GM21367 (cell line): ENCODE measurements around the gene SPIRE1.
"Not testable (repeated sequence)": the region's sequence is repeated elsewhere in the genome, so short reads cannot be mapped to it uniquely, and the experiment has no call there.

Experiments
- ATAC-seq: cut with Tn5 transposase; IDR thresholded peaks from one replicate; pipeline ENCODE4 v1.9.1; 2021; ENCODE audit not compliant: unreplicated experiment

The SPIRE1 gene

DNA sequence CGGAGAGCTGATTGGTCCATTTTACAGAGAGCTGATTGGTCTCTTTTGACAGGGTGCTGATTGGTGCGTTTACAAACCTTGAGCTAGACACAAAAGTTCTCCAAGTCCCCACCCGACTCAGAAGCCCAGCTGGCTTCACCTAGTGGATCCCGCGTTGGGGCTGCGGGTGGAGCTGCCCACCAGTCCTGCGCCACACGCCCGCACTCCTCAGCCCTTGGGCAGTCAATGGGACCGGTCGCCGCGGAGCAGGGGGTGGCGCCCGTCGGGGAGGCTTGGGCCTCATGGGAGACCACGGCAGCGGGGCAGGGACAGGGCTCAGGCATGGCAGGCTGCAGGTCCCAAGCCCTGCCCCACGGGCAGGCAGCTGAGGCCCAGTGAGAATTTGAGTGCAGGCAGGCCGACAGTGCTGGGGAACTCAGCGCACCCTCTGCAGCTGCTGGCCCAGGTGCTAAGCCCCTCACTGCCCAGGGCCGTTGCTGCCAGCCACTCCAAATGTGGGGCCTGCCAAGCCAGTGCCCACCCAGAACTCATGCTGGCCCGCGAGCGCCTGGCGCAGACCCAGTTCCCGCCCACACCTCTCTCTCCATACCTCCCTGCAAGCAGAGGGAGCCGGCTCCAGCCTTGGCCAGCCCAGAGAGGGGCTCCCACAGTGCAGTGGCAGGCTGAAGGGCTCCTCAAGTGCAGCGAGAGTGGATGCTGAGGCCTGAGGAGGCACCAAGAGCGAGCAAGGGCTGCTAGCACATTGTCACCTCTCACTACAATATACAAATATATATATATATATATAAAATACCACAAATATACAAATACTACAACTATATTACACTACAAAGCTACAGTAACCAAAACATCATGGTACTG lies 100.7 kb downstream of the SPIRE1 start:
- no peak for ATAC-seq

DNA sequence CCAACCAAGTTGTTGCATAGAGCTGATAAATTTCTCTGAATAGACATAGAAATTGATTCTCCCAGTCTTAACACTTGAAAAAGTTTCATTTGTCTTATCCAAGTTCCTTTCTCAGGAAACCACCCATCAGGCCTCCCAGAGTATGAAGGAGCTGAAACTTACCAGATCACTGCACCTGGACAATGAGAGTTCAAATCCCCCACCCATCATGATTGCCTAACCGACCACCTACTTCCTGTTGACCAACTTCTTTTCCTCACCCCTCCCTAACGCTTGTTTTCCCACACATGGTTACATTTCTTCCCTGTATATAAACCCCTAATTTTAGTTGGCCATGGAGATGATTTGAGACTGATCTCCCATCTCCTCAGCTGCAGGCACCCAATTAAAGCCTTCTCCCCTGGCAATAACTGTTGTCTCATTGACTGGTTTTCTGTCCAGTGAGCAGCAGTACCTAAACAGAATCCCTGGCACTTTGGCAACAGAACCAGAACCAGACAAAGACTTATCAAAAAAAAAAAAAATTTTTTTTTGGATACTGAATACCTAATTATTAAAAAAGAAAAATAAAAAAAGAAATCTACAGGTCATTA lies 103.0 kb downstream of the SPIRE1 start:
- no peak for ATAC-seq

DNA sequence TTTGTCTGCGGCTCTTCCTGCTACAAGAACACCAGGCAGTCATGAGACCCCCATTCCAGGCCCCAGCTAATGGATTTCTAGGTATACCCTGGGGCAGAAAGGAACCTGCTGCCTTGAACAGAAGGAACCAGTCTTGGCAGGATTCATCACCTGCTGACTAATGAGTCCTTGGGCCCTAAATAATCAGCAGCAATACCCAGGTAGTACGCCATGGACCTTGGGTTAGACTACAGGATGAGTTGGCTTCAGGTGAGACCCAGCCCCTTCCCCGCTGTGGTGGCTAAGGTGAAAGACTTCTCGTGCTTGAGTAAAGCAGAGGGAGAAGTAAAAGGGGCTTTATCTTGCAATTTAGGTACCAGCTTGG lies 105.0 kb downstream of the SPIRE1 start:
- ATAC-seq: no peak

DNA sequence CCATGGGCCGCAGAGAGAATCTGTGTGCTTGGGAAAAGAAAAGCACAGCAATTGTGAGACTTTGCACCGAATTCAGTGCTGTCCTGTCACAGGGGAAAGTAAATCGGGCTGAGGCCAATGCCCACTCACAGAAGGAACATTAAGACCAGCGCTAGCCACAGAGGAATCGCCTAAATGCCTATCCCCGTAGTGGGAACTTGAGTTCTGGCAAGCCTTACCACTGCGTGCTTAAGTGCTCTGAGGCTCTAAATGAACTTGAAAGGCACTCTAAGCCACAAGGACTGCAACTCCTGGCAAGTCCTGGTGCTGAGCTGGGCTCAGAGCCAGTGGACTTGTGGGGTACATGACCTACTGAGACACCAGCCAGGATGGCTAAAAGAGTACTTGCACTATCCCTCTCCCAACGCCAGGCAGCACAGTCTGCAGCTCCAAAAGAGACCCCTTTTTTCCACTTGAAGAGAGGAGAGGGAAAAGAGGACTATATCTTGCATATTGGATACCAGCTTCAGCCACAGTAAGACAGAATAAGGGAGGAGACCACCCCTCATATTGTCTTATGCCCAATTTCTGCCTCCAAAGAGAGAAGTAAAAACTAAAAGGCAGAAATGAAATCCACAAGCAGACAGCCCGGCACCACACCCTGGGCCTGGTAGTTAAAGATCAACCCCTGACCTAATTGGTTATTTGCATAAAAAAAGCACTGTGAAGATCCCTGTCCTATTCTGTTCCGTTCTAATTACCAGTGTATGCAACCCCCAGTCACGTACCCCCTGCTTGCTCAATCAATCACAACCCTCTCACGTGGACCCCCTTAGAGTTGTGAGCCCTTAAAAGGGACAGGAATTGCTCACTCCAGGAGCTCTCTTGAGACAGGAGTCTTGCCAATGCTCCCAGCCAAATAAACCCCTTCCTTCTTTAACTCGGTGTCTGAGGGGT lies 105.7 kb downstream of the SPIRE1 start:
- not testable (repeated sequence) for ATAC-seq

DNA sequence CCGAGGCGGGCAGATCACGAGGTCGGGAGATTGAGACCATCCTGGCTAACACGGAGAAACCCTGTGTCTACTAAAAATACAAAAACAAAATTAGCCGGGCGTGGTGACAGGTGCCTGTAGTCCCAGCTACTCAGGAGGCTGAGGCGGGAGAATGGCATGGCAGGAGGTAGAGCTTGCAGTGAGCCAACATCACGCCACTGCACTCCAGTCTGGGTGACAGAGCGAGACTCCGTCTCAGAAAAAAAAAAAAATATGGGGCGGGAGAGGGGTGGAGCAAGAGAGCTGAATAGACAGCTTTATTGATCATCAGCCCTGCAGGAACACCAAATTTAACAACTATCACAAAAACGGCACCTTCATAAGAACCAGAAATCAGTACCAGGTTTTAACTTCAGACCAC lies 106.4 kb downstream of the SPIRE1 start:
- not testable (repeated sequence) for ATAC-seq

DNA sequence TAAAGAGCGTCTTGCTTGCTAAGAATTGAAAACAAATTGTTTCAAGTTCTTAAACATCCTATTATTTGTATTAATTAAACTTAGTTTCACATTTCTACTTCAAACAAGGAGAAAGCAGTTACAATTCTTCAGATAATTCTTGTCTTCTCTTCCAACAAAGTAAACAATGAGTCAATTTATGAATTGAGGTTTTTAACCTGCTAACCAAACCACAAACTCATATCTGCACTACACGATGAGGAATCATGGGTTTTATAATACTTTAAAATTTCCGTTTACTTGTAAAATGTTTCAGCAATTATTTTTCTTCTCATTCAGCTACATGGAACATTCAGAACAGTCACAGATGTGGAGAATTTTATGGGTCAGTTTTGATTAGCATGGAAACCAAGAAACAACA lies 114.2 kb downstream of the SPIRE1 start:
- ATAC-seq: no peak

DNA sequence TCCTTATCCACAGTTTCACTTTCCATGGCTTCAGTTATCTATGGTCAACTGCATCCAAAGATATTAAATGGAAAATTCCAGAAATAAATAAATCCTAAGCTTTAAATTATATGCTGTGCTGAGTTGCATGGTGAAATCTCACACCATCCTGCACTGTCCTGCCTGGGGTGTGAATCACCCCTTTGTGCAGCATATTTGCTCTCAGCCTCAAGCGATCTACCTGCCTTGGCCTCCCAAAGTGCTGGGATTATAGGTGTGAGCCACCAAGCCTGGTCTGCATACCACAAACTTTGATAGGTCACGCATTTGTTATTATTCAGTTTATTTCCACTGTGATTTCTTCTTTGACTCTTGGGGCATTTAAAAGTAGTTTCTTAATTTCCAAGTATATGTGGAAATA lies 117.2 kb downstream of the SPIRE1 start:
- ATAC-seq: no peak

DNA sequence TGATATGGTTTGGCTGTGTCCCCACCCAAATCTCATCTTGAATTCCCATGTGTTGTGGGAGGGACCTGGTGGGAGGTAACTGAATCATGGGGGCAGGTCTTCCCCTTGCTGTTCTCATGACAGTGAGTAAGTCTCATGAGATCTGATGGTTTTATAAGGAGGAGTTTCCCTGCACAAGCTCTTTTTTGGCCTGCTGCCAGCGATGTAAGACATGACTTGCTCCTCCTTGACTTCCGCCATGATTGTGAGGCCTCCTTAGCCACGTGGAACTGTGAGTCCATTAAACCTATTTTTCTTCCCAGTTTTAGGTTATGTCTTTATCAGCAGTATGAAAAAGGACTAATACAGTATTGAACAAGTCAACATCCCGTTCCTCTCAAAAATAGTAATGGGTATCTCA lies 118.7 kb downstream of the SPIRE1 start:
- ATAC-seq: not testable (repeated sequence)

DNA sequence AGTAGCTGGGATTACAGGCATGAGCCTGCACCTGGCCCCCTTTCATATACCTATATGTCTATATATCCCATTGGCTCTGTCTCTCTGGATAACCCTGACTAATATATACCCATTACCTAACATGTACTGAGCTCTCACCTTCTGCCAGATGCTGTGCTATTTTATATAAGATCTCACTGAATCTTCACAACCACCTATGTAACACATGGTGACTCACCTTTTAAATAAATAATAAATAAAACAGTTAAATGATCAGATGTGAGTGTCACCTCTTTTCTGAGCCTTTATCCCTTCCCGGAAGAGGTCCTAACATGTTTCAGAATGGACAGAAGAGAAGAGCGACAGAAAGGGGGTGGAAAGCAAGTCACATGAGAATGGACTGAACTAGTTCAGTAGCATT lies 123.1 kb downstream of the SPIRE1 start:
- no peak for ATAC-seq

DNA sequence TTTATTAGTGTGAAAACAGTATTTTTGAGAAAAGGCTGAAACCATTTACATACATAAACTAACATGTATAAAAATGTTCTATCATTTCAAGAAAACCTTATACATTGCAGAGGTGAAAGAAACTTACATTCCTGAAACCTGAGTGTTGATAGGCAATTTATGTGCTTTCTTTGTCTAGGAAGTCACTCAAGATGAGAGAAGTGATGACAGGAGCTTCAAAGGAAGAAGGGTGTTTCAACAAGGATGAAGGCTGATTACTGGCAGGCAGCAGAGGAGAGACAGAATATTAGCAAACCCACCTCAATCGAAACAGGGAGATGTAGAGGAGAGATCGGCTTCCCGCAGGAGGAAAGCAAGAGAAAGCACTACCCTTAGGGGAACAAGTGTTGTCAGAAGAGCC lies 125.2 kb downstream of the SPIRE1 start:
- no peak for ATAC-seq

DNA sequence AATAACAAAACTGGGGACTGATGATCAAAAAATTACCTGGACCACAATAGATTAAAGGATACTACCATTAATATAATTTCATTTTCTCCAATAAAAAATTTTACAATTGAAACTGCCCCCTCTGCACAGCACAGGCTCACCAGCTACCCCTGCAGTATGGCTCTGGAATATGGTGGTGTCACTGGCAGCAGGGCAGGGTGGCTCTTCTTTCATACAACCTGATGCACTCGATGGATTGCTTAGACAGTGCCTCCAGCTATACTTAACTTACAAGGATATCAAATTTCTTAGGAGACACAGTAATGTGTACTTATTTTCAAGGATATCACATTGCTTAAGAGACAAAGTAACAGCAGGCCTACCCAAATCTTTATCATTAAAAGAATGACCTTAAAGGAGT lies 126.2 kb downstream of the SPIRE1 start:
- ATAC-seq: no peak

DNA sequence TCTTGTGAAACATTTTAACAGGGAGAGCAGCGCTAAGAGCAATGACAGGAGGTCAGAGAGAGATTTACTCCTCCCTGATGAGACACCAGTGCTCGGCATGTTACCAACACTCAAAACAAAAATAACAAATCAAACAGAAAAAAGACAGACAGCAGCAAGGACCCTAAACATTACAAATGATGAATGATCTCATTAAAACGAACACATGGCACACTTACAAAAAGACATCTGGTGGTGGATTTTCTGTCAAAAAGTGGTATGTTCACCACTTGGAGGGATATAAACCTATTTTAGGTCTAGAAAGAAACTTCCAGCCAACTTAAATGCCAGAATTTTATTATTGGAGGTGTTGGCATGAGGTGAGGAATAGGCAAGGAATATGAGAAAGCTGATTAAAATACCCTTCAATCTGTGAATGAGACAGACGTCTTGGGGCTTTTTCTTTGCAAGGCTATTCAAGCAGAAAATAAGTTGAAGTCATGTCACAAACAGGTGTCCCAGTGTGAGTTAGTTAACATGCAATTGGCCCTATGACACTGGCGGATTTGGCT lies 137.4 kb downstream of the SPIRE1 start:
- no peak for ATAC-seq

DNA sequence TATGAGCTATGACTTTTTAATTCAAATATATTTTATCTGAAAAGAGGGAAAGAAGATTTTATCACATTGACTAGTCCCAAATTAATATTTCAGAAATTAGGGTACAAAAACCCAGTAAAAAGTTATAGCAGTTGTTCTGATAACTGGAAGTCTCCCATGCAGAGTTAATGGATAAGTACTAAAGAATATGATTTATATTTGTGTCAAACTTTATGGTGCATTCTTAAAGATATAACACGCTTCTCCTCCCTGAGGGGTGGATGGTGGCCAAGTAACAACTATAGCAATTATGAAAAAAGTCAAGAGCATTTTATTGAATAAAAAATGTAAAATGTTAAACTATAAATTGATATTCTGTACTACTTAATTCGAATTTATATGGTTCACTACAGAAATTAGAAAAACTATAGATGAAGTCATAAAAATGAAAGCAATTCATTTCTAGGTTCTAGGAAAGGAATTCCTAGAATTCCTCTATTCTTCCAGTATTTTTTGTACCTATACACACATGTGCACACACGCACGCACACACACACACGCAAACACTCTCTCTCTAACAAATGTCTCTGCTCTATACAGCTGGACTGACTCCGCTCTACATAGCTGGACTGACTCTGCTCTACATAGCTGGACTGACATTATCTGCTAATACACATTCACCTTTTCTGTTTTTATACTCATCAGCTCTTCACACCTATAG lies 138.9 kb downstream of the SPIRE1 start:
- ATAC-seq: no peak

DNA sequence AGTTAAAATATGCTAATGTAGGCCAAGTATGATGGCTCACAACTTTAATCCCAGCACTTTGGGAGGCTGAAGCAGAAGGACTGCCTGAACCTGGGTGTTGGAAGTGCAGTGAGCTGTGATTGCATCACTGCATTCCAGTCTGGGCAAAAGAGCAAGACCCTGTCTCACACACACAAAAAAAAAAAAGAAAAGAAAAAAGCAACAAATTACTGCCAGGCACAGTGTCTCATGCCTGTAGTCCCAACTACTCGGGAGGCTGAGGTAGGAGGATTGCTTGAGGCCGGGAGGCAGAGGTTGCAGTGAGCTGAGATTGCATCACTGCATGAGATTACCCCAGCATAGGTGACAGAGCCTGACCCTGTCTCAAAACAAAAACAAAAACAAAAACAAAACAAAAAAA lies 139.6 kb downstream of the SPIRE1 start:
- no peak for ATAC-seq

DNA sequence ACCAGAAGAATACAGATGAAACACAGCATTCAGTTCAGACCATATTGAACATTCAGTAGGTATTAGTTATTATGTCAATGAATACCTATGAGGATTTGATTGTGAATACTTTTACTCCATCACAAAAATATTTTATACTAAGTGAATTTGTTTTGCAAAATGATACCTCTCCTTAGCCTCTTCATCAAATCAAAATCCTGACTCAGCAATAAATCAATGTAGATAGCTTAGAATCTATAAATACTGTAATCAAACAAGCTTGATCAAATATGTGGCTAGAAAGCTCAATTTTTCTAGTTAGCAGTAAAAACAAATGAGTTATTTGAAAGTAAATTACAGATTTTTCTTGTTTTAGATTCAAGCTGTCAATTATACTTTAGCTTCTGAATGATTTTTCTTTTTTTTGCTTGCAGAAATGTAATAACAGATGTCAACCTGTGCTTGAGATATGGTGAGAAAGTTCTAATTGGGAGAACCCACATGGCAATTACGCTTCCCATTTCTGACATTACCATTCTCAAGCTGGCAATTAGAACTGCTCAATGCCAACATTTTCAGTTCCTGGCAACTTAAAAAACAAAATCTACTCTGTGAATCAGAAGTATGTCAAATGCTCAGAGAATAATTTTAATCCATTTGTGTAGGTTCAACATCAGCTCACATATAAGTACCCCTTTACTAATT lies 140.6 kb downstream of the SPIRE1 start:
- no peak for ATAC-seq

DNA sequence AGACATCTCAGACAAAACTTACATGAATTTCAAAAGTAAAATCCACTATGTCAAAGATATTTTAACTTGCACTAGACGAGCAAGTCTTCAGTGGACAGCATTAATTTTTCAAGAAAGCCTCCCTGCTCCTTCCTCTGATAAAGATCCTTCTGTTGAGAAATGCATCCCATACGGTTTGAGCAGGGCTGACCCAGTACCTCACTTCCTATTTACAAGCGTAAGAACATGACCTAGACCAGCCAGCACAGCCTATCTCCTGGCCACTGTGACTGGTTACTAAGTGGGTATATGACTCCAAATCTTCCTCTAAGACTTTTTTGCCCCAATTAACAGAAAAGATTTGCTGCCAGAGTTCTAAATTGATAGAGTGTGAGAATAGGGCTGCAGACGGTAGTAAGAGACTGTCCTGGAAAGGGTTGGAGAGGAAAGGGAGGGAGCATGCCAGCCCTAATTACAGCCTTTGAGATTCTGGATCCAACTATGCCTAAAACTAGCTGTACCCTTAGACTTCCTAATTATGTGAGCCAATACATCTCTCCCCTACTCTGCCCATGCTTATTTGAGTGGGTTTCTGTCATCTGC lies 141.8 kb downstream of the SPIRE1 start:
- no peak for ATAC-seq

DNA sequence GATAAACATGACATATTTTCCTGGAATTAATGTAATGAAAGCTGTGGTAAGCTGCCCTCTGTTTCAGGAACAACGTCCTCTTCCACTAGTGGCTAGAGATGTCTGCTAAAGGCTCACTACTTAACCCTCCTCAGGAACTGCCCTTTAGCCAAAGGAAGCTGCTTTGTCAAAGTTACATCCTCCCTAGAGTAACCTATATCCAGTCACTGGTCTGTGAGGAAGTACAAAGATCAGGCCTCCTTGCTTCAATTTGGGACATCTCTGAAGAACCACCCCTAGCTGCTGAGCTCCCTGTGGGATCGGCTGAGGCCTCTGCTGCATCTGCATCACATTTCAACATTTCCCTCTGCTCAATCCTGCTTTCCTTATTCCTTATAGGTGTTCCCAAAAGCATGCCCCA lies 142.4 kb downstream of the SPIRE1 start:
- no peak for ATAC-seq

DNA sequence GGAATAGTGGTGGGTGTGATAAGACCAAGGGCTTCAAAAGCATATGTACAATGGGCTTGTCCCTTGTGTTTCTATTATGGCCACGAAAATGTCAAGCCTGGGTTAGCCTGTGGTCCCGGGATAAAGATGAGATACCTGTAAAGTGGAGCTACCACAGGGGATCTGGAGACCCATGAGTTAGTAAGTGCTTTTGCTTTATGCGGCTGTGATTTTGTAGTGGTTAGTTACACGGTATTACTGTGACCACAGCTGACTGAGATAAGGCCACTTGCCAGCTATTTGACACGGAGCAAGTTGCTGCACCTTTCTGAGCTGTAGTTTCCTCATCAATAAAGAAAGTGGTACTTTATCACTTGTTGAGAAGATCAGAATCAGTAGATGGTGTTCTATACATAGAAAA lies 150.9 kb downstream of the SPIRE1 start:
- no peak for ATAC-seq

DNA sequence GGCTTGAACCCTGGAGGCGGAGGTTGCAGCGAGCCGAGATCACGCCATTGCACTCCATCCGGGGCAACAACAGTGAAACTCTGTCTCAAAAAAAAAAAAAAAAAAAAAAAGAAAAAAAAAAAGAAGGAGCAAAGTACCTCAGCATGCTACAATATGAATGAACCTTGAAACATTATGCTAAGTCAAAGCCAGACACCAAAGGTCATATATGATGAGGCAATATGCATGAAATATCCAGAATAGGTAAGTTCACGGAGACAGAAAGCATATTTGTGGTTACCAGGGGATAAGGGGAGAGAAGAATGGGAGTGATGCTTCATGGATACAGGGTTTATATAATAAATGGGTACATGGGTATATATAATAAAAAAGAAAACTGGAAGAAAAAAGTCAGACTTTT lies 156.9 kb downstream of the SPIRE1 start:
- no peak for ATAC-seq

DNA sequence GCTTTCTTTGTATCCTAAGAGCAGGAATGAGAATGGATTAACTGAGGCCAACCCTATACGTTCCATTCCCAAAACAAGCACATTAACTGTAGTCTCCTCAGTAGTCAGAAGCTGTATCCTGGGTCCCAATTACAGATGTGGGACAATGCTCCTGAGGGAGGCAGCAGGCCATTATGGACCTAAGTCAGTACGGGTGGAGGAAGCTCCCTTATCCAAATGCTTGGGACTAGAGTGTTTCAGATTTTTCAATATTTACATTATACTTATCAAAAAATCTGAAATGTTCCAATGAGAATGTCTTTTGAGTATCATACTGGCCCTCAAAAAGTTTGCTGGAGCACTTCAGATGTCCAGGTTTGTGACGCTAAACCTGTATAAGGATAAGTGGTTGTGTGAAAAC lies 160.1 kb downstream of the SPIRE1 start:
- ATAC-seq: no peak
